SK-N-MC (cell line): ENCODE results near the gene ADGB.

ENCODE experiments used
- EZH2 ChIP-seq: fragments of 200-600 bp; sonication (generic); IDR thresholded peaks from one replicate; pipeline ENCODE4 v1.6.1; 2017; ENCODE audit warnings: antibody characterized with exemption
- POLR2AphosphoS5 ChIP-seq: IDR thresholded peaks from 2 replicates; pipeline ENCODE4 v1.6.1; 2012; ENCODE audit warnings: mild to moderate bottlenecking, low read depth, low read length, borderline replicate concordance

GRCh38 chr6:146550911-146551310 lies 47.9 kb upstream of the ADGB start:
- no peak for TF ChIP-seq EZH2
- TF ChIP-seq POLR2AphosphoS5: no peak
